Measurements from ENCODE around the gene GSN. TPM values are rescaled to one million over a fixed set of nuclear protein-coding genes. Genes with fewer than 3 reads are reported as not detected.

The GSN gene
- total and polyA plus RNA-seq, 9 of the 15 experiments (the other 6 are each of a cell fraction or from before 2014, with no cell fraction given) = 0.39 to 16.6 (median 8.2) TPM

DNA sequence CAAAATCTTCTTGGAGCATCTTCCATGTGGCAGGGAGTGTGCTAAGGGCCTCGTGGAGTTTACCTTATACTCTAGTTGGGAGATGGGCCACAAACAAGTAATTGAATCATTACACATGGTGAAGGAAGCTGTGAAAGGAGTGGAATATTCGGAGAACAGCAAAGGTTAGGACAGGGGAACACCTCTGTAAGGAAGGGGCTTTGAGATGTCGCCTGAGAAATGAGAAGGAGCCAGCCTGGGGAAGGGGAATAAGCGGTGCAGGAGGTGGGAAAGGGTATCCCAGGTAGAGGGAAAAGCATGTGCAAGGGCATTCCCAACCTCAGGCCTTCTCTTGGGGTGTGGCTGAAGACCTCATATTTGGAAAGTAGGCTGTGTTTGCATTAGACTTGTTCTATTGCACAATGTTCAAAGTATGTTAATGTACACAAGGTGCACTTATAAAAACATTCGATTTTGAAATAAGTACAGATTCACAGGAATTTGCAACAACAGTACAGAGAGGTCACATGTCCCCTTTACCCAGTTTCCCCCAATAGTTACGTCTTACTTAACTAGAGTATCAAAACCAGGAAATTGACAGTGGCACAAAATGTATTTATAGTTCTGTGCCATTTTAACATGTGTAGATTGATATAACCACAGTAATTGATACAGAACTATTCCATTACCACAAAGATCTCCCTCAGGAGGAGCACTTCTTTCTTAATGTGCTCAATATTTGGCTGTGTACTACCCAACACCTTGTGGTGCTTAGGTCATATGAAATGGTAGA lies 104.5 kb downstream of the GSN start (continued):
- no peak for TF ChIP-seq PRPF4 (IDR thresholded peaks at IDR 0.05; ENCODE audit: insufficient read depth, low read depth, low read length, poor library complexity, severe bottlenecking)
- TF ChIP-seq HDGF (IDR thresholded peaks at IDR 0.05) = peak; percentile 37; the same call in 1 of the 2 replicates
- peak; percentile 90 for TF ChIP-seq CEBPB (tag; IDR thresholded peaks at IDR 0.05)
- TF ChIP-seq KAT7 (CRISPR knock-in tag; IDR thresholded peaks at IDR 0.05; ENCODE audit: borderline replicate concordance) = 0 out of 2 replicates have a peak, but pooled peaks have one; percentile 33
- no peak for TF ChIP-seq MTA2 (IDR thresholded peaks at IDR 0.05; ENCODE audit: low read depth)
- TF ChIP-seq ZNF445 (CRISPR knock-in tag; IDR thresholded peaks at IDR 0.05; ENCODE audit: low read depth) = no peak
- TF ChIP-seq E2F5 (CRISPR knock-in tag; IDR thresholded peaks at IDR 0.05) = no peak
- no peak for TF ChIP-seq RBM39 (optimal IDR thresholded peaks at IDR 0.05; ENCODE audit: low read depth, low read length)
- no peak for TF ChIP-seq POLR2A (conservative IDR thresholded peaks at IDR 0.05)
- TF ChIP-seq HEY1 (CRISPR knock-in tag; IDR thresholded peaks at IDR 0.05; ENCODE audit: borderline replicate concordance) = no peak
- TF ChIP-seq ZNF699 (CRISPR knock-in tag; IDR thresholded peaks at IDR 0.05; ENCODE audit: insufficient replicate concordance) = no peak
- TF ChIP-seq GATAD2A (IDR thresholded peaks at IDR 0.05) = 0 out of 2 replicates have a peak, but pooled peaks have one; percentile 33
- TF ChIP-seq, protein P1, sequence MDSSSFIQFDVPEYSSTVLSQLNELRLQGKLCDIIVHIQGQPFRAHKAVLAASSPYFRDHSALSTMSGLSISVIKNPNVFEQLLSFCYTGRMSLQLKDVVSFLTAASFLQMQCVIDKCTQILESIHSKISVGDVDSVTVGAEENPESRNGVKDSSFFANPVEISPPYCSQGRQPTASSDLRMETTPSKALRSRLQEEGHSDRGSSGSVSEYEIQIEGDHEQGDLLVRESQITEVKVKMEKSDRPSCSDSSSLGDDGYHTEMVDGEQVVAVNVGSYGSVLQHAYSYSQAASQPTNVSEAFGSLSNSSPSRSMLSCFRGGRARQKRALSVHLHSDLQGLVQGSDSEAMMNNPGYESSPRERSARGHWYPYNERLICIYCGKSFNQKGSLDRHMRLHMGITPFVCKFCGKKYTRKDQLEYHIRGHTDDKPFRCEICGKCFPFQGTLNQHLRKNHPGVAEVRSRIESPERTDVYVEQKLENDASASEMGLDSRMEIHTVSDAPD (CRISPR knock-in tag; IDR thresholded peaks at IDR 0.05) = no peak
- no peak for TF ChIP-seq ZNF175 (CRISPR knock-in tag; IDR thresholded peaks at IDR 0.05; ENCODE audit: low read depth)
- TF ChIP-seq HOMEZ (CRISPR knock-in tag; IDR thresholded peaks at IDR 0.05) = no peak
- no peak for TF ChIP-seq RUNX1 (IDR thresholded peaks at IDR 0.05; ENCODE audit: low read depth)
- no peak for TF ChIP-seq SRSF9 (IDR thresholded peaks at IDR 0.05; ENCODE audit: borderline replicate concordance, low read depth, low read length)
- TF ChIP-seq, protein P2, sequence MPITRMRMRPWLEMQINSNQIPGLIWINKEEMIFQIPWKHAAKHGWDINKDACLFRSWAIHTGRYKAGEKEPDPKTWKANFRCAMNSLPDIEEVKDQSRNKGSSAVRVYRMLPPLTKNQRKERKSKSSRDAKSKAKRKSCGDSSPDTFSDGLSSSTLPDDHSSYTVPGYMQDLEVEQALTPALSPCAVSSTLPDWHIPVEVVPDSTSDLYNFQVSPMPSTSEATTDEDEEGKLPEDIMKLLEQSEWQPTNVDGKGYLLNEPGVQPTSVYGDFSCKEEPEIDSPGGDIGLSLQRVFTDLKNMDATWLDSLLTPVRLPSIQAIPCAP (CRISPR knock-in tag; IDR thresholded peaks at IDR 0.05; ENCODE audit: borderline replicate concordance) = no peak
- TF ChIP-seq HMG20A (CRISPR knock-in tag; conservative IDR thresholded peaks at IDR 0.05) = 0 out of 2 replicates have a peak, but pooled peaks have one; percentile 43
- no peak for TF ChIP-seq POU5F1 (IDR thresholded peaks at IDR 0.05; ENCODE audit: borderline replicate concordance, low read depth, low read length, partially characterized antibody)

Measured in K562 (cell line).